HCEC 1CT (cell line): ENCODE measurements around the gene CEP55.

Source experiments
- DNase-seq: peaks from one replicate; pipeline ENCODE4 v3.0.0-alpha.2; 2017

The CEP55 gene

GRCh38 chr10:93471110-93471651 lies 25.2 kb upstream of the CEP55 start:
- peak; percentile 98 for DNase-seq

GRCh38 chr10:93473161-93473560 lies 23.3 kb upstream of the CEP55 start:
- no peak for DNase-seq

- no peak for DNase-seq
Observed at GRCh38 chr10:93473804-93474472, 22.5 kb upstream of the CEP55 start.

- no peak for DNase-seq
Observed at GRCh38 chr10:93475227-93475626, 21.2 kb upstream of the CEP55 start.

GRCh38 chr10:93475871-93476270 lies 20.5 kb upstream of the CEP55 start:
- DNase-seq = peak; percentile 85

- DNase-seq = no peak
Observed at GRCh38 chr10:93476756-93477155, 19.7 kb upstream of the CEP55 start.

GRCh38 chr10:93478873-93479272 lies 17.5 kb upstream of the CEP55 start:
- DNase-seq = no peak

- no peak for DNase-seq
Observed at GRCh38 chr10:93481637-93482144, 14.7 kb upstream of the CEP55 start.

- DNase-seq = peak; percentile 90
Observed at GRCh38 chr10:93482145-93482834, 14.1 kb upstream of the CEP55 start, which contains the start of gene MYOF. TSS of gene MYOF (minus strand) at chr10:93482334. CDS start at chr10:93482194, 140 bp downstream.

GRCh38 chr10:93485690-93486089 lies 10.7 kb upstream of the CEP55 start:
- DNase-seq = no peak

GRCh38 chr10:93488956-93489528 lies 7.4 kb upstream of the CEP55 start:
- no peak for DNase-seq

GRCh38 chr10:93491602-93492121 lies 4.8 kb upstream of the CEP55 start:
- DNase-seq = no peak

- DNase-seq = no peak
Observed at GRCh38 chr10:93493162-93493561, 3.2 kb upstream of the CEP55 start.

GRCh38 chr10:93494494-93494893 lies 1.9 kb upstream of the CEP55 start:
- DNase-seq = no peak

- DNase-seq = peak; percentile 32
Observed at GRCh38 chr10:93495654-93496321, 624 bp upstream of the CEP55 start.

GRCh38 chr10:93498166-93498565 lies 1.8 kb downstream of the CEP55 start:
- DNase-seq = no peak

- no peak for DNase-seq
Observed at GRCh38 chr10:93501650-93502049, 5.2 kb downstream of the CEP55 start.

- no peak for DNase-seq
Observed at GRCh38 chr10:93503075-93503474, 6.7 kb downstream of the CEP55 start.

- no peak for DNase-seq
Observed at GRCh38 chr10:93505075-93505474, 8.7 kb downstream of the CEP55 start.

- DNase-seq = no peak
Observed at GRCh38 chr10:93509816-93510215, 13.4 kb downstream of the CEP55 start.

- peak; percentile 46 for DNase-seq
Observed at GRCh38 chr10:93512565-93512964, 16.2 kb downstream of the CEP55 start.

GRCh38 chr10:93513091-93513490 lies 16.7 kb downstream of the CEP55 start:
- DNase-seq = no peak

GRCh38 chr10:93514521-93514920 lies 18.1 kb downstream of the CEP55 start:
- no peak for DNase-seq
